A549 treated with CORT108297 at 1 μM for 4 hours (cell line): Measurements from ENCODE around the gene RRP1B. TPM values are rescaled to one million over a fixed set of nuclear protein-coding genes. Genes with fewer than 3 reads are reported as not detected.

ENCODE experiments used
- total RNA-seq: library from RNA; stranded (reverse); fragments of 200-300 nt; extraction: Qiagen RNA extraction; gene quantifications from 5 replicates; pipeline ENCODE4 v1.2.3, GENCODE V29; 2022

RRP1B gene, protein sequence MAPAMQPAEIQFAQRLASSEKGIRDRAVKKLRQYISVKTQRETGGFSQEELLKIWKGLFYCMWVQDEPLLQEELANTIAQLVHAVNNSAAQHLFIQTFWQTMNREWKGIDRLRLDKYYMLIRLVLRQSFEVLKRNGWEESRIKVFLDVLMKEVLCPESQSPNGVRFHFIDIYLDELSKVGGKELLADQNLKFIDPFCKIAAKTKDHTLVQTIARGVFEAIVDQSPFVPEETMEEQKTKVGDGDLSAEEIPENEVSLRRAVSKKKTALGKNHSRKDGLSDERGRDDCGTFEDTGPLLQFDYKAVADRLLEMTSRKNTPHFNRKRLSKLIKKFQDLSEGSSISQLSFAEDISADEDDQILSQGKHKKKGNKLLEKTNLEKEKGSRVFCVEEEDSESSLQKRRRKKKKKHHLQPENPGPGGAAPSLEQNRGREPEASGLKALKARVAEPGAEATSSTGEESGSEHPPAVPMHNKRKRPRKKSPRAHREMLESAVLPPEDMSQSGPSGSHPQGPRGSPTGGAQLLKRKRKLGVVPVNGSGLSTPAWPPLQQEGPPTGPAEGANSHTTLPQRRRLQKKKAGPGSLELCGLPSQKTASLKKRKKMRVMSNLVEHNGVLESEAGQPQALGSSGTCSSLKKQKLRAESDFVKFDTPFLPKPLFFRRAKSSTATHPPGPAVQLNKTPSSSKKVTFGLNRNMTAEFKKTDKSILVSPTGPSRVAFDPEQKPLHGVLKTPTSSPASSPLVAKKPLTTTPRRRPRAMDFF
- 32.6 to 38.4 TPM (median 35.9 TPM) in 5 replicates for total RNA-seq

GRCh38 chr21:43659136-43660000, at the start of gene RRP1B, which contains the start of gene HSF2BP:
Gene RRP1B, plus strand, starts transcription at chr21:43659560. Its CDS starts 105 bp downstream, at chr21:43659665.
Gene HSF2BP, minus strand, starts transcription at chr21:43659488. Its CDS starts 1,392 bp downstream, at chr21:43658096.

DNA sequence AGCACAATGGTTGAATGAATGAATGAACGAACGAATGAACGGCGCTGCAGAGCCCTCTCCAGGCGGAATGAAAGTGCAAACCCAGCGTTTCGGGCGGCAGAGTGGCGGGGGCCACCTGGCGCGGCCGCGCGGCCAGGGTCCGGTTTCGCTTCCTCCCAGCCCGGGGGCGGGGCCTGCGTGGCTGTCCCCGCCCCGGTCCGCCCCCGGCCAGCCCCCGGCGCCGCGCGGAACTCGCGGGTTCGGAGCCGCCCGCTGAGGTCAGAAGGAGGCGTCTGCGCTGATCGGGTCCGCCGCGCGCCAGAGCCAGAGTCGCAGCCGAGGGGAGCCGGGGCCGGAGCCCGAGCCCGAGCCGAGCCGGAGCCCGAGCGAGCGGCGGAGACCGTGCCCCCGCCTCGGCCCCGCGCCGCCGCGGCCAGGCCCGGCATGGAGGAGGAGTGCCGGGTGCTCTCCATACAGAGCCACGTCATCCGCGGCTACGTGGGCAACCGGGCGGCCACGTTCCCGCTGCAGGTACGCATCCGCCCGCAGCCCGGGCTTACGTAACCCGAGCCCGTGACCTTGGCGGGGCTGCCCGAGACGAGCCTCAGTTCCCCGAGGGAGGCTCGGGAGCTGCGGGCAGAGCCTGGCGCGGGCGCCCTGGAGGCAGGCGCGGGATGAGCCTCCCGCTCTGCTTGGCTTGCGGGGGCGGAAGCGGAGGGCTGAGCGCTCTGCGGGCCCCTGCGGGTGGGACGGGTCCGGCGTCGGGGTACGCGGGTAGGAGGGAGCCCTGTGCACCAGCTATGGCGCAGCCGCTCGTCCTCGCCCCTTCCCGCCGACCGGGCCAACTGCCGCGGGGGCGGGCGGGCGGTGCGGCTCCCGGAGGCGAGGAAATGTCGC, 59.8 kb downstream of the RRP1B start, which contains the start of gene PDXK:
PDXK (plus strand) TSS at position 258 of the 876 bp plus-strand sequence; CDS start at position 424, 166 bp downstream.

Other genes starting within 250 kb of the RRP1B start
- gene SIK1, start 232.4 kb upstream of the RRP1B start, total RNA-seq: 8.7 to 21.2 TPM (median 15.9 TPM) in 5 replicates
- 1.8 to 2.7 TPM (median 1.9 TPM) in 5 replicates for gene HSF2BP, start 72 bp upstream of the RRP1B start, total RNA-seq
- 192 to 315 TPM (median 281 TPM) in 5 replicates for gene PDXK, start 59.6 kb downstream of the RRP1B start, total RNA-seq
- 84.0 to 98.7 TPM (median 91.0 TPM) in 5 replicates for gene CSTB, start 116.7 kb downstream of the RRP1B start, total RNA-seq
- gene RRP1, start 130.0 kb downstream of the RRP1B start, total RNA-seq: 32.4 to 38.4 TPM (median 35.0 TPM) in 5 replicates
- gene AGPAT3, start 205.7 kb downstream of the RRP1B start, total RNA-seq: 18.0 to 26.7 TPM (median 24.3 TPM) in 5 replicates